ENCODE measurements around the gene ENDOU.

GRCh38 chr12:47766502-47767215 is 41.4 kb upstream of the ENDOU start:
- TF ChIP-seq CTCF (IDR thresholded peaks at IDR 0.05) (no peak), ZFX (IDR thresholded peaks at IDR 0.05; ENCODE audit: borderline replicate concordance) (no peak)
